Ureter (tissue), 1 donor: ENCODE data around the gene ENPP3. TPM values are rescaled to one million over a fixed set of nuclear protein-coding genes. Genes with fewer than 3 reads are reported as not detected.
"Not testable (repeated sequence)": the region's sequence is repeated elsewhere in the genome, so short reads cannot be mapped to it uniquely, and the experiment has no call there.

ENCODE experiments used
- DNase-seq: peaks from one replicate; pipeline ENCODE4 v3.0.0-alpha.2; 2020; ENCODE audit warnings: low spot score
- total RNA-seq: library from RNA; stranded (reverse); gene quantifications from one replicate; pipeline ENCODE4 v1.2.4, GENCODE V29; 2023
- donor health status: DM: yes; HTN: yes; CAD: no.

The ENPP3 gene
- total RNA-seq, 1 donor from 2014 or later = 1.1 TPM

- DNase-seq = no peak
Observed at GRCh38 chr6:131736003-131736596, 99.0 kb downstream of the ENPP3 start.

GRCh38 chr6:131736811-131737210, 99.7 kb downstream of the ENPP3 start:
- no peak for DNase-seq

GRCh38 chr6:131739136-131739535, 102.0 kb downstream of the ENPP3 start:
- no peak for DNase-seq

GRCh38 chr6:131740161-131740560, 103.1 kb downstream of the ENPP3 start:
- DNase-seq = no peak

- DNase-seq = no peak
Observed at GRCh38 chr6:131741688-131742393, 104.7 kb downstream of the ENPP3 start.

GRCh38 chr6:131744432-131745287, 107.6 kb downstream of the ENPP3 start:
- no peak for DNase-seq

- no peak for DNase-seq
Observed at GRCh38 chr6:131745476-131745875, 108.4 kb downstream of the ENPP3 start.

GRCh38 chr6:131747821-131748353, 110.8 kb downstream of the ENPP3 start:
- DNase-seq = no peak

- no peak for DNase-seq
Observed at GRCh38 chr6:131749023-131749422, 111.9 kb downstream of the ENPP3 start.

GRCh38 chr6:131751012-131751715, 114.1 kb downstream of the ENPP3 start:
- not testable (repeated sequence) for DNase-seq

GRCh38 chr6:131754088-131754487, 117.0 kb downstream of the ENPP3 start:
- no peak for DNase-seq

GRCh38 chr6:131754715-131755567, 117.8 kb downstream of the ENPP3 start:
- DNase-seq = no peak

- DNase-seq = no peak
Observed at GRCh38 chr6:131755597-131755996, 118.5 kb downstream of the ENPP3 start.

GRCh38 chr6:131756039-131756438, 118.9 kb downstream of the ENPP3 start:
- no peak for DNase-seq

GRCh38 chr6:131758920-131759319, 121.8 kb downstream of the ENPP3 start:
- no peak for DNase-seq

GRCh38 chr6:131761060-131761761, 124.1 kb downstream of the ENPP3 start:
- DNase-seq = no peak

- DNase-seq = no peak
Observed at GRCh38 chr6:131761762-131762067, 124.6 kb downstream of the ENPP3 start.

GRCh38 chr6:131762984-131763383, 125.9 kb downstream of the ENPP3 start:
- DNase-seq = no peak

GRCh38 chr6:131763749-131764148, 126.6 kb downstream of the ENPP3 start:
- DNase-seq = no peak

- no peak for DNase-seq
Observed at GRCh38 chr6:131764350-131764749, 127.2 kb downstream of the ENPP3 start.
